HG03571 (cell line): Measurements from ENCODE around the gene MAML2.
A peak's percentile ranks its signal among the peaks of the same experiment; 100 is the strongest.

ENCODE experiments used
- ATAC-seq: cut with Tn5 transposase; IDR thresholded peaks from one replicate; pipeline ENCODE4 v1.9.1; 2021; ENCODE audit not compliant: unreplicated experiment

MAML2 gene

GRCh38 chr11:96215826-96216225, 127.2 kb downstream of the MAML2 start:
- no peak for ATAC-seq

GRCh38 chr11:96215110-96215782, 127.7 kb downstream of the MAML2 start:
- ATAC-seq = peak; percentile 89

- ATAC-seq = no peak
Measured at GRCh38 chr11:96214777-96215109, 128.3 kb downstream of the MAML2 start.

- no peak for ATAC-seq
Measured at GRCh38 chr11:96213500-96213899, 129.5 kb downstream of the MAML2 start.

- no peak for ATAC-seq
Measured at GRCh38 chr11:96211436-96211835, 131.6 kb downstream of the MAML2 start.

- ATAC-seq = peak; percentile 54
Measured at GRCh38 chr11:96207459-96208449, 135.2 kb downstream of the MAML2 start.

GRCh38 chr11:96206955-96207354, 136.0 kb downstream of the MAML2 start:
- no peak for ATAC-seq

GRCh38 chr11:96205460-96205809, 137.6 kb downstream of the MAML2 start:
- no peak for ATAC-seq

GRCh38 chr11:96204721-96205459, 138.1 kb downstream of the MAML2 start:
- ATAC-seq = no peak

- ATAC-seq = no peak
Measured at GRCh38 chr11:96204366-96204659, 138.7 kb downstream of the MAML2 start.

- ATAC-seq = no peak
Measured at GRCh38 chr11:96203567-96204365, 139.2 kb downstream of the MAML2 start.

GRCh38 chr11:96200243-96200642, 142.8 kb downstream of the MAML2 start:
- ATAC-seq = no peak

- no peak for ATAC-seq
Measured at GRCh38 chr11:96199563-96200025, 143.4 kb downstream of the MAML2 start.

GRCh38 chr11:96197801-96198701, 144.9 kb downstream of the MAML2 start:
- ATAC-seq = peak; percentile 78

GRCh38 chr11:96197103-96197502, 145.9 kb downstream of the MAML2 start:
- ATAC-seq = no peak

GRCh38 chr11:96196181-96196662, 146.8 kb downstream of the MAML2 start:
- ATAC-seq = no peak

- ATAC-seq = no peak
Measured at GRCh38 chr11:96195671-96196070, 147.3 kb downstream of the MAML2 start.

GRCh38 chr11:96194581-96195374, 148.2 kb downstream of the MAML2 start:
- no peak for ATAC-seq
